GM12878 (cell line): Measurements from ENCODE around the gene MYO18B. TPM values are rescaled to one million over a fixed set of nuclear protein-coding genes. Genes with fewer than 3 reads are reported as not detected.

Experiments used
- ATAC-seq: fragments of 200-7000 bp; cut with Tn5 transposase; 3 replicates; pipeline ENCODE4 v1.9.1; 2020; ENCODE audit warnings: mild to moderate bottlenecking, moderate library complexity
- BruUV-seq: library from RNA; stranded (reverse); fragments of 400-500 nt; replicated peaks from 2 replicates; lab custom pipeline; 2021; lab: Mats Ljungman, UMichigan
- CTCF ChIA-PET: fragments of 300-600 bp; sonication (Branson Sonifier 250); formaldehyde crosslinking; extraction: SDS; loops from one replicate; lab custom pipeline; 2021; ENCODE audit warnings: inconsistent platforms; lab: Yijun Ruan, JAX
- POLR2A ChIA-PET: fragments of 350-600 bp; formaldehyde crosslinking; extraction: SDS; loops from one replicate; lab custom pipeline; 2021; ENCODE audit warnings: inconsistent platforms; lab: Charles Lee
- RAD21 ChIA-PET: fragments of 300-600 bp; sonication (Branson Sonifier 250); formaldehyde crosslinking; loops from one replicate; lab custom pipeline; 2023; ENCODE audit warnings: antibody characterized with exemption; ENCODE audit not compliant: unreplicated experiment; lab: Charles Lee
- SMC1A ChIA-PET: fragments of 300-600 bp; sonication (Branson Sonifier 250); formaldehyde crosslinking; loops from one replicate; lab custom pipeline; 2023; ENCODE audit not compliant: unreplicated experiment, uncharacterized antibody; lab: Charles Lee
- DNase-seq: peaks from one replicate; pipeline ENCODE4 v3.0.0-alpha.2; 2011; ENCODE audit warnings: low read depth, low spot score
- FAIRE-seq: peaks from 3 replicates; lab custom pipeline; 2011; peaks lifted over from hg19 to GRCh38; lab: Jason Lieb, UNC
- H2AFZ ChIP-seq: 2 replicates; pipeline ENCODE4 v1.6.0; 2011; ENCODE audit warnings: low read depth, low read length, control low read depth; ENCODE audit not compliant: control insufficient read depth
- H3K27ac ChIP-seq: 2 replicates; pipeline ENCODE4 v1.5.1; 2011; ENCODE audit warnings: control low read depth; ENCODE audit not compliant: control insufficient read depth, insufficient read depth
- H3K27me3 ChIP-seq, 2 experiments: replicated peaks in 1 of 2; 2 replicates each; pipeline versions ENCODE4 v1.6.0 to v1.6.1; 2011; ENCODE audit warnings: low read length in 1 of 2; ENCODE audit not compliant: control insufficient read depth in 2 of 2, insufficient read depth in 2 of 2
- H3K36me3 ChIP-seq, 2 experiments: 2 replicates each; pipeline ENCODE4 v1.5.1; 2011; ENCODE audit warnings: low read length in 1 of 2; ENCODE audit not compliant: control insufficient read depth in 2 of 2, insufficient read depth in 2 of 2
- H3K4me1 ChIP-seq: 2 replicates; pipeline ENCODE4 v1.6.1; 2011; ENCODE audit warnings: mild to moderate bottlenecking, low read length, moderate library complexity, mixed read lengths; ENCODE audit not compliant: control insufficient read depth, insufficient read depth
- H3K4me2 ChIP-seq: 2 replicates; pipeline ENCODE4 v1.6.0; 2011; ENCODE audit warnings: control low read depth; ENCODE audit not compliant: control insufficient read depth, insufficient read depth
- H3K4me3 ChIP-seq: fragments of 200-600 bp; sonication (generic); 2 replicates; pipeline ENCODE4 v1.5.1; 2016
- H3K79me2 ChIP-seq: 2 replicates; pipeline ENCODE4 v1.6.0; 2011; ENCODE audit warnings: low read length; ENCODE audit not compliant: control insufficient read depth, insufficient read depth
- H3K9ac ChIP-seq: 2 replicates; pipeline ENCODE4 v1.8.0; 2011; ENCODE audit warnings: low read length, control low read depth, mixed read lengths; ENCODE audit not compliant: control insufficient read depth, insufficient read depth
- H3K9me3 ChIP-seq: replicated peaks from 3 replicates; pipeline ENCODE4 v1.5.1; 2011; ENCODE audit warnings: mild to moderate bottlenecking, low read length; ENCODE audit not compliant: control insufficient read depth, insufficient read depth
- H4K20me1 ChIP-seq: 2 replicates; pipeline ENCODE4 v1.6.0; 2011; ENCODE audit not compliant: control insufficient read depth, insufficient read depth
- BHLHE40 ChIP-seq, 2 experiments: fragments of 450-650 bp in 1 of 2; IDR thresholded peaks; 2 replicates each; pipeline ENCODE4 v1.6.1; 2011 to 2017; ENCODE audit warnings: low read depth in 2 of 2, borderline replicate concordance in 1 of 2, improper control_type of control experiment in 1 of 2, low read length in 1 of 2, mild to moderate bottlenecking in 1 of 2
- EP300 ChIP-seq, 2 experiments: fragments of 150-350 bp in 1 of 2; IDR thresholded peaks; 2 replicates each; pipeline ENCODE4 v1.6.1; 2011 to 2012; ENCODE audit warnings: low read depth in 2 of 2, low read length in 2 of 2, borderline replicate concordance in 1 of 2, improper control_type of control experiment in 1 of 2, inconsistent platforms in 1 of 2; ENCODE audit not compliant: control insufficient read depth in 1 of 2
- ETV6 ChIP-seq, 2 experiments: fragments of 450-650 bp in 1 of 2; IDR thresholded peaks in 1 of 2; conservative IDR thresholded peaks in 1 of 2; 2 replicates each; pipeline ENCODE4 v1.6.1; 2014; ENCODE audit warnings: antibody characterized with exemption in 1 of 2, borderline replicate concordance in 1 of 2, low read depth in 1 of 2, mild to moderate bottlenecking in 1 of 2, moderate library complexity in 1 of 2
- FOXK2 ChIP-seq: fragments of 450-650 bp; IDR thresholded peaks from 2 replicates; pipeline ENCODE4 v1.6.1; 2017; ENCODE audit warnings: mild to moderate bottlenecking, moderate library complexity
- SKIL ChIP-seq: fragments of 450-650 bp; IDR thresholded peaks from 2 replicates; pipeline ENCODE4 v1.6.1; 2017; ENCODE audit warnings: mild to moderate bottlenecking, low read depth, inconsistent platforms; ENCODE audit not compliant: poor library complexity, severe bottlenecking
- WGBS: methylation state at CpG from one replicate; pipeline ENCODE4 v1.1.6; 2016; ENCODE audit warnings: low lambda C conversion rate; ENCODE audit not compliant: insufficient replicate concordance, insufficient coverage; ENCODE audit errors: missing lambda C conversion rate; 5-methylcytosine and 5-hydroxymethylcytosine counted together
- in situ Hi-C: fragments of 300-500 bp; cut with MboI; formaldehyde crosslinking; loops from 9 replicates; pipeline ENCODE4 v1.14.3; 2018; ENCODE audit warnings: mixed read lengths
- intact Hi-C: fragments of 100-400 bp; cut with micrococcal nuclease; formaldehyde crosslinking; loops from one replicate; pipeline ENCODE4 v1.14.2; 2022; ENCODE audit not compliant: unreplicated experiment
- polyA plus RNA-seq, 11 experiments: library from polyadenylated mRNA; depleted of rRNA in 4 of 11; unstranded in 6 of 11; stranded (reverse) in 5 of 11; fragments of >200 nt; fragmentation: Nextera tagmentation in 4 of 11; fragmentation: Illumina TruSeq in 1 of 11; extraction: Ambion mirVana in 4 of 11; extraction: Trizol in 1 of 11; gene quantifications; 1 replicate in 1 of 11; 2 replicates in 10 of 11; pipeline versions ENCODE4 v1.2.1 to v1.2.3, GENCODE V29; 2011 to 2016; ENCODE audit warnings: inconsistent platforms in 2 of 11, missing spikeins in 2 of 11, low read depth in 1 of 11
- total RNA-seq, 4 experiments: library from RNA; depleted of rRNA in 3 of 4; stranded (reverse); fragments of >200 nt in 3 of 4; fragmentation: Illumina TruSeq in 1 of 4; extraction: Trizol in 1 of 4; gene quantifications; 2 replicates each; pipeline versions ENCODE4 v1.2.1 to v1.2.3, GENCODE V29; 2013 to 2021

MYO18B gene
- total and polyA plus RNA-seq, 10 of the 15 experiments (the other 5 are each of a cell fraction or from before 2014, with no cell fraction given) = 0.05 to 2.1 (median 0.51) TPM; not detected in 1

- Histone ChIP-seq H3K27me3 (peaks cover 0 to 4% of the 10 kb centered on the region in 2 experiments; a peak in 3 of 4 replicates), H2AFZ (no peak overlapping the region), H3K36me3 (no peaks in the 10 kb centered on the region), H3K4me1 (no peaks in the 10 kb centered on the region), H3K9ac (no peak overlapping the region), H3K9me3 (no peaks in the 10 kb centered on the region; the same call in 2 of the 3 replicates), H3K4me2 (no peak overlapping the region), H4K20me1 (no peaks in the 10 kb centered on the region), H3K27ac (no peak overlapping the region), H3K79me2 (no peaks in the 10 kb centered on the region), H3K4me3 (no peak overlapping the region)
- ChIA-PET SMC1A (no interaction called here), RAD21 (no interaction called here), POLR2A (no interaction called here), CTCF (no interaction called here)
- DNase-seq (no peak), ATAC-seq (no peak), FAIRE-seq (no peak)
- intact Hi-C loops = no loop called here
- 37% methylated on average over 4 of the region's 4 CpGs for WGBS
- no TSS peak for BruUV-seq
- in situ Hi-C loops = no loop called here
- TF ChIP-seq BHLHE40 (IDR thresholded peaks at IDR 0.05; ENCODE audit: borderline replicate concordance in 1 of 2, low read depth in 2 of 2, low read length in 1 of 2) (no peak), SKIL (no peak), ETV6 (conservative IDR thresholded peaks at IDR 0.05 in 1 of 2, IDR thresholded peaks at IDR 0.05 in 1 of 2; ENCODE audit: borderline replicate concordance in 1 of 2, low read depth in 1 of 2) (no peak), EP300 (IDR thresholded peaks at IDR 0.05; ENCODE audit: borderline replicate concordance in 1 of 2, control insufficient read depth in 1 of 2, low read depth in 2 of 2, low read length in 2 of 2) (no peak), FOXK2 (no peak)
Observed at GRCh38 chr22:25930083-25930482, 188.1 kb downstream of the MYO18B start.
